Fibroblast of skin of scalp (primary cell): ENCODE measurements around the gene CBR3.

Source experiments
- DNase-seq: peaks from one replicate; pipeline ENCODE4 v3.0.0-alpha.2; 2013

Gene CBR3

DNA sequence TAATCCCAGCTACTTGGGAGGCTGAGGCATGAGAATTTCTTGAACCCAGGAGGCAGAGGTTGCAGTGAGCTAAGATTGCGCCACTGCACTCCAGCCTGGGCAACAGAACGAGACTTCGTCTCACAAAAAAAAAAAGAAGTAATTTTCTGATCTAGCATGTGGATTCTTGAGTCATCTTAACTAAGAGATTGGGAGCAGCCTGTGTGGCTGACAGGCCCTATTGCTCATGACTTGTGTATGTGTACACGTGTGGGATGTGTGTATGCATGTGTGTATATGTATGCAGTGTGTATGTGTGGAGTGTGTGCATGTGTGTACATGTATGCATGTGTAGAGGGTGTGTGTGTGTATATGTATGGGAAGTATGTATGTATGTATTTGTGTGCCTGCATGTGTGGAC, 51.2 kb downstream of the CBR3 start:
- DNase-seq = no peak

DNA sequence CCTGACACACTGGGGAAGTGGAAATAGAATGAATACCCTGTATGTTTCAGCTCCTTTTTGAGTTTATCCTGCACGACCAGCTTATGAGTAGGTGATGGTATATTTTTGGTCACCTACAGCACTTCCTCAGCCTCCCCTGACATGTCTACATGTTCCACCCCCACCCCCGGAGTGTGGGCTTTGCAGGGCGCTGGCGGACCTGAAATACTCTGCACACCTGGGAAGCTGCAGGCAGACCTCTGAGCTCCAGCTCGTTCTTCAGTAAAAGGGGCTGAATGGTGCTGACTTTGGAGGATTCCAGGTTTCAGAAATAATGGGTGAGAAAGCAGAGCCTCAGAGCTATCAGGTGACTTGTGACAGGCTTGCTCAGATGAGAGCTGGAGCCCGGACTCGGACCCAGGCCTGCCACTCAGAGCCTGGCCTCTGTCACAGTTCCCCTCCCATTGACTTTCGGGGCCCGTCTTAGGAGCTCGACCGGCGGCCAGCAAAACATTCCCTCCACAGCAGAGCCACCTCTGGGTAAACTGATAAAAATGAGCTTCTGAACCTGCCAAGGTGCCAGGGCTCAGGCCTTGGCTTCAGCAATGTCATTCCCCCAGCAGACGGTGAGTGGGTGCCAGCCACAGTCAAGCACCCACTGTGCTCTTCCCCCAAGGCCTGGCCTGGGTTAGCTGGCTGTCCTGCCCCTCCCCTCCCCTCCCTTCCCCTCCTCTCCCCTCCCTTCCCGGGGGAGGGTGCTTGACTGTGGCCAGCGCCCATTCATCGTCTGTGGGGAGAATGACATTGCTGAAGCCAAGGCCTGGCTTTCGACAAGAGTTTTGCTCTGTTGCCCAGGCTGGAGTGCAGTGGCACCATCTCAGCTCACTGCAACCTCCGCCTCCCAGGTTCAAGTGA, 51.9 kb downstream of the CBR3 start:
- no peak for DNase-seq

GRCh38 chr21:36188081-36188681, 53.3 kb downstream of the CBR3 start:
- DNase-seq = no peak

DNA sequence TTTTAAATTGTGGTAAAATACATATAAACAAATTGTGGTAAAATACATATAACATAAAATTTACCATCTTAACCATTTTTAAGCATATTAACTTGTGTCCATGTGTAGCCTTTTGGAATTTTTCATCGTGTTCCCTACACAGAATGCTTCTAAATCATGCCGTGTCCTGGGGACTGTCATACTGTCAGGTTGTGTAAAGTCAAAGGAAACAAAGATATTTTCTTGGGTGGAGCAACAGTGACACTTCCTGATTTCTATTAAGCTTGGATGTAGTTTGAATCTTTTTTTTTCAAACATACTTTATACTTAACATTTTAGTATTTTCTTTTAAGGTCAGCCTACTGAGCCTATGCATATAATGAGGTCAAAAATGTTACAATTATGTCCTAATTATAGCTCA, 54.1 kb downstream of the CBR3 start:
- DNase-seq = no peak

- DNase-seq = no peak
These were observed 55.9 kb downstream of the CBR3 start for GRCh38 chr21:36190736-36191135.

DNA sequence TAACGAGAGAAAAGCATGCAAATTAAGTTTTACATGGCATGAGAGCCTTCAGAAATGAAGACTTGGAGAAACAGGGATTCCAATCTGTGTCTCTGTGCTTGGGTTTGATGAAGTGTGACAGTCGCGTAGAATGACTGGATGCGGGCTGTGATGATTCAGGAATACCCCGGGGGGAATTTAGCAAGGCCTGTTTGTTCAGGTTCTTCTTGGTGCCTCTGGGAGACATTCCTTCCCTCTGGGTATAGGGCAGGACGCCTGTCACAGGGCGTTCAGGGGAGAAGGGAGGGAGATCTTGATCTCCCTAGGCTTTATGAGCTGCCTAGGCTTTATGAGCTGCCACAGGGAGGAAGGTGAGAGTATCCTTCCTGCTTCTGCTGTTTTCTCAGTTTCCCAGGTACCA, 58.3 kb downstream of the CBR3 start:
- DNase-seq = peak; percentile 37

- DNase-seq = no peak
These were observed 59.1 kb downstream of the CBR3 start for GRCh38 chr21:36194024-36194423.

GRCh38 chr21:36195613-36196012, 60.7 kb downstream of the CBR3 start:
- DNase-seq = no peak
